Activated CD8-positive, alpha-beta memory T cell treated with anti-CD3 and anti-CD28 coated beads, Interleukin-2, amount 50 U/mL, for 24 hours (primary cell): ENCODE results near the gene GPAT3.
"Not testable (repeated sequence)": the region's sequence is repeated elsewhere in the genome, so short reads cannot be mapped to it uniquely, and the experiment has no call there.

Experiments
- DNase-seq: peaks from one replicate; pipeline ENCODE4 v3.0.0-alpha.2; 2020; ENCODE audit errors: extremely low read depth

GPAT3 gene

DNA sequence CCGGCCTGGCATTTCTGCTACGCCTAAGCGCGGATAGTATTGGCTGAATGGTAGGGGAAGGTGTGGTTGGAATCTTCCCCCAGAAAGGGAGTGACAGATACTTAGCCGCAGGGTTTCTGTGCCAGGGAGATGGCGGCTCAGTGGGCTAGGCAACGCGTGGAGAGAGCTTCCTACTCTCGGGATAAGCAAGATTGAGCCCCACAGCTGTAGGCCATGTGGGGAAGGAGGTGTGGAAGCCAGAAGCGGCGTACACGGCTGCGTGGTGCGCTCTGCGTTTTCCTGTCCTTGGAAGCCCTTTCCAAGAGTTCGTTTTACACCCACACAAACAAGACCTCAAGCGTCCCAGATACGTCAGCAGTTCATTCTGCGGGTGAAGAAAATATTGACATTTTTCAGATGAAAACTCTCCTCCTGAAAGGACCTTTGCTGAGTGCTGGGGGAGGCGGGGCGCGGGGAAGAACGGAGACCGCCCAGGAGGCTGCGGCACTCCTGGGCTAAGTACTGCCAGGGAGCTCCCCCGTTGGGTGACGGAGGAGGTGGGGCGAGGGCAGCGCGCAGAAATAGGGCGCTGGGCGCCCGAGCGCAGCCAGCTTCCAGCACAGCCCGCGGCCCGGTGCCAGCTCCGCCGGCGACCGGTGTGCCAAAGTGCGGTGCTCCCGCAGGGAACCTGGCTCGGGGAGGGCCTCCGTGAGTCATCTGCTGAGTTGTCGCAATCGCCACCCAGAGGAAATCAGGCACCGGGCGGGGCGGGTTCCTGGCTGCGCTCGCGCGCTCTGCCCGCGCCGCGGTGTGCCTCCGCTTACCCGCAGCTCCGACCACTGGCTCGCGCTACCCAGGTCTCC is at the start of gene GPAT3:
Gene GPAT3 (plus strand): TSS at position 589 of the 842 bp plus-strand sequence. CDS start 515 bp downstream, outside the sequence.
- DNase-seq = no peak

DNA sequence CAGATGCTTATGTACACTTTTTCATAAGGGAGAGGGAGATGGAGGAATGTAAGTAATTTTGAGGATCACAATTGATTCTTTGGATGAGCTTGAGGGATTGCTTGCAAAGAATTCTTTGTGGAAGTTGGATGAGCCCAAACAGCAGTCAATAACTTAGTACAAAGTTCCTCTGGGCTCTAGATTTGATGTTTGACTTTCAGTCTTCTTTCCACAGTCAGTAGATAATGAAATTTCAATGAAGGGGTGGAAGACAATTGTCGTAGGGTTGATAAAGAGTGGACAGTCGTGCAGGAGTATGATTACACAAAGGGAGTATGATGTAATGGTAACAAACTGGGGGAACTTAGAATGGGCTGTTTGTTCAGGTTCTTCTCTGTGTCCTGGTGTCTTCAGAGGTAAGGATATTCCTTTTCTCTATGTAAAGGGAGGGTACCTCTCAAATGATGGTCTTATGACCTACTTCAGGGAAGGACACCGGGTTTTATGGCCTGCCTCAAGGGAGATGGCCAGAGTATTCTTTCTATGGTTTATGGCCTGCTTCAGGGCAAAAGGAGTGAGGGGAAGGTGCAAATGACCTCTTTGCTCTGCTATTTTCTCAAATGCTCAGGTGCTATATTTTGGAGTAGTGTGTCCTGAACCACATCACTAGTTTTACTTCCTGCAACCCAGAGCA is 49.3 kb upstream of the GPAT3 start:
- no peak for DNase-seq

DNA sequence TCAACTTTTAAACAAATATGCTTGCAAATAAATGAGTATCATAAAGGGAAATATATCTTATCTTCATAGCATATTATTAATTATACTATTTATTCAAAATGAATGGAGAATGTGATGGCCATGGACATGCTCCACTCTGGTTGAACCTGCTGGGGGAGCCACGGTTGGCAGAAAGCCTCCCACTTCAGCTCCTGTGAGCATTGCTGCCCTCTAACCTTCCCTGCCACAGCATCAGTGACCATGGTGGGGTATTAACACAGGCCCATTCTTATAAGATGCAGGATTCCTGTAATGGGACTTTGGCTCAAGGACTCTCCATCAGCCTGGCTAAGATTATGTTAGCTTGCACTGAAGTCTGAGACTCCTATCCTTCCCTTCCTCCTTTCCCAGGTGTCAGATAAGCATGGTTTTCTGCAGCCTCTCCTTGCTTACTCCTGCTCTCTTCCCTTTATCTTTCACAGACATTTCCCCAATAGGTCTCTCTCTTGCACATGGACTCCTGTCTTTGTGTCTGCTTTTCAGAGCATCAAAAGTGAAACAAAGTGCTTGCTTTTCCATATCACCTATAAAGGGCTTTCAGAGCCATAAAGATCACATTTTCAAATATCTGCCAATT is 46.1 kb upstream of the GPAT3 start:
- no peak for DNase-seq

DNA sequence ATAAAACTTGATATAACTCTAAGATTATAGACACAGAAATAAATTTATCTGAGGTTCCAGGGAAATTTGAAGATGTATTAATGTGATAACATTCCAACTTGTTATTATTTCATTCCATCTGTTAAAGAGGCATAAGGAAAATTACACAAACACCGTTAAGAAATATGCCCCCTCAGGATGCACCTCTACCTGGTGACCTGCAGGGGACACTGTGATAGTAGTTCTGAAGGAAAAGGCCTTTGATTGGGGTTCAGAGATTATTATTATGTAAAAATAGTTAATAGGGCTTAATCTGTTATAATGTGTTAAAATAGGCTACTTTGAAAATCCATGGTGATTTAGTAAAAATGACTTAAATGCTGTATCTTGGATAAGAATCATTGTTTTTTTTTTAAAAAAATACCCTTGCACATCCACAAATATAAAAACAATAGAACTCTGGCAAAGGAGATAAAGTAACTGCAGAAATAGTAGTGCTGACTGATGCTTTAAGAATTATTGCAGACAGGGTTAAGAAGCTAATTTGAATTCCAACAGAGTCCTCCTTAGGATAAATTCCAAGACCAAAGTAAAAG is 44.9 kb upstream of the GPAT3 start:
- DNase-seq = no peak

DNA sequence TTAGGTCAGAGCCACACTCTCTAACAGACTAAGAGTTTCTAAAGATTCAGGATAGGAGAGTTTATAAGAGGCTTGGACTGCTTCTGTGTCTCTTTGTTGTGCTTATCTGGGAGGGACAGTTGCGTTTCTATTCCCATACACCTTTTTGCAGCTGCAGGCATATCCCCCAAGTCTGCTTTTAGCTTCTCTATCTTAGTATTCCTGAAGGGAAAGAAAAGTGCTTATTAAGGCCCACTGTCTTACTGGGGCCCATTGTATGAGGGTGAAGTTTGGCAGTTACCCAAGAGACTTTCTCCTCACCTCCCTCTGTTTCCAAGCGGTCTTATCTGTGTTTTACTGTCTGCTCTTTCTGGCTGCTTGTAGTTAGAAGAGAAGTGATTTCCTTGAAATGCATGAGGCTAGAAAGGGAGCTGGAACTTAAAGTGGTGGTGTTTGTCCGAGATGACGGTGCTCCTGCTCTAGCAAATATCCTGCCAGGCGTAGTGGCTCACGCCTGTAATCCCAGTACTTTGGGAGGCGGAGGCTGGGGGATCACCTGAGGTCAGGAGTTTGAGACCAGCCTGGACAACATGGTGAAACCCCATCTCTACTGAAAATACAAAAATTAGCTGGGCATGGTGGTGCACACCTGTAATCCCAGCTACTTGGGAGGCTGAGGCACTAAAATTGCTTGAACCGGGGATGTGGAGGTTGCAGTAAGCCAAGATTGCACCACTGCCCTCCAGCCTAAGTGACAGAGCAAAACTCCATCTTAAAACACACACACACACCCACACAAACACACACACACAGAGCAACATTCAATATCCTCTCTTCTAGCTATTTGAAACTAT is 39.6 kb upstream of the GPAT3 start:
- not testable (repeated sequence) for DNase-seq

DNA sequence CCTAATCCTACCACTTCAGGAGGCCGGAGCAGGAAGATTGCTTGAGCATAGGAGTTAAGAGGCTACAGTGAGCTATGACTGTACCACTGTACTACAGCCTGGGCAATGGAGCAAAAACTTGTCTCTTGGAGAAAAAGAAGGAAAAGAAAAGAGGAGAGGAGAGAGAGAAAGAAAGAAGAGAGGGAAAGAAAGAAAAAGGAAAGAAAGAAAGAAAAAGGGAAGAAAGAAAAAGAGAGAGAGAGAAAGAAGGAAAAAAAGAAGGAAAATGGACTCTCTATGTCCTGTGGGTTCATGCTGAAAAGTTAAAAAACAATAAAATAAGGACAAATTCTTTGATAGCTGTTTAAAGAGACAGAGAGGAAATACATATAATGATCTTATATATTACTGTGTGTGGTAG is 37.7 kb upstream of the GPAT3 start:
- no peak for DNase-seq

DNA sequence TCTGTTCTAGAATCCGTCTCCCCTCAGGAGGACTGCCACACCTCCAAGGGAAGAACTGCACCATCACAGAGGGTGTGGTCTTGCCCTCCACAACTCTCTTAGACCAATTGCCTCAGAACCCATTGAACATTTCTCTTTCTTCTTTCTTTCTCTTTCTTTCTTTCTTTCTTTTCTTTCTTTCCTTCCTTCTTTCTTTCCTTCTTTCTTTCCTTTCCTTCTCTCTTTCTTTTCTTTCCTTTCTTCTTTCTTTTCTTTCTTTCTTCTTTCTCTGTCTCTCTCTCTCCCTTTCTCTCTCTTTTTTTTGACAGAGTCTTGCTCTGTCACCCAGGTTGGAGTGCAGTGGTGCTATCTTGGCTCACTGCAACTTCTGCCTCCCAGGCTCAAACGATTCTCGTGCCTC is 34.2 kb upstream of the GPAT3 start:
- not testable (repeated sequence) for DNase-seq

DNA sequence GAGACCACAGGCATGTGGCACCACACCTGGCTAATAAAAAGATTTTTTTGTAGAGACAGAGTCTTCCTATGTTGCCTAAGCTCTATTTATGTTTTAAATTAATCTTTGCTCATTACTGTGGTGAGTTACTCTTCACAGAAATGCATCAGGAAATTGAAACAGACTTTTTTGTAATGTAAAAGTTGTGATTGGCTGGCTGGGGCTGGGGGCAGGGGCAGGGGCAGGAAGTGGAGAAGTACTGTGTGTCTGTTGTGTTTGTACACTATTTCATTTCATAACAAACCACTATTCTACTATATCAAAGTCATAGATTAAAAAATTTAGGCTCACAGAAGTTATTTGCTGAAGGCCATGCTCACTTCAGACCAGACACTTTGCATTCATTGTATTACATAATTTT is 31.9 kb upstream of the GPAT3 start:
- DNase-seq = no peak

DNA sequence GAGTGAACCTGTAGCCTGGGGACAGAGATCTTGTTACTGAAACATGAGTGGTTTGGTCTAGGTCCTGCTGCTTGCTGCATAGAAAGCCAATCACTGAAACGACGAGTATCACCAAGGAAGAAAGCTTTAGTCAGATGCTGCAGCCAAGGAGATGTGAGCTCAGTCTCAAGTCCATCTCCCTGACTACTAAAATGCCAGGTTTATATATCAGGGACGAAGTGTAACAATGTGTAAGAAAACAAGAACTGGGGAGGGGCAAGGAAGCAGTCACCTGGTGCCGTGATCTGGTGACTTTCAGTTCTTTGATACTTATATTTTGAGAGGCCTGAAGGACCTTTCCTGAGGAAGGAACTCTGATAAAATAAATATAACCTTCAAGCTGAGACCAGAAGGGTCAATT is 31.4 kb upstream of the GPAT3 start:
- no peak for DNase-seq

DNA sequence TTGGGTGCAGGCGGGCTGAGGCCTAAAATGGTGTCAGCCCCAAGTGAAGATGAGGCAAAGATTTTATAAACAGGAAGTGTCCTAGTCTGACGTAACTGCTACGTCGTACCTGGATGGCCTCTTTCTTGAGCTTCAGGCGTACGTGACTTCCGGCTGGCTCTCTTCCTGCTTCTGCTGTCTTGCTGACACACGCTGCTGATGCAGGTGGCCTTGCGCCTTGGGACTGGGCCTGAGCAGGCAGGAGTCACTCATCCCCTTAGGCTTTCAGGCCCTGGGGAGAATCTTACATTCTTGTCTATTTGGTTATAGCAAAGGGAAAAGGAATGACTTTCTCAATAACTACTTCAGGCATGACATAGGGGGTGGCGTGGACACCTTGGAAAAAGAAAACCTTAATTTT is 30.9 kb upstream of the GPAT3 start:
- DNase-seq = no peak

DNA sequence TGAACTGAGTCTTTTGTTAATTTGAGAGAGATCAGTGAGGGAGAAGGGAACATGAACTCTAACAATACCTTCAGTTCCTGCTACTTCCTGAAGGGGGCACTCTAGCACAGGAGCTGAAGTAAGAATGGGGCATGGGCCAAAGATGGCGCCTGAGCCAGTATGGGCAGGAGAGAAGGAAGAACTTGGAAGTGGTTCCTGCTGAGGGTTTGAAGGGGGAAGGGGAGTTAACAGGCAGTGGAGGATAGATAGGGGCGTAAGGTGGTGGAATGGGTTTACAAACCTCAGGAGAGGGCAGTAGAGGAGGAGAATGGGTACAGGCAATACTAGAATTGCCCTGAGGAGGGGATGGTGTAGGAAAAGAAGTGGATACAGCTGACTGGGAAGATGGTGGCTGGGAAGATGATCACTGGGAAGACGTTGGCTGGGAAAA is 26.7 kb upstream of the GPAT3 start:
- DNase-seq = peak; percentile 13

DNA sequence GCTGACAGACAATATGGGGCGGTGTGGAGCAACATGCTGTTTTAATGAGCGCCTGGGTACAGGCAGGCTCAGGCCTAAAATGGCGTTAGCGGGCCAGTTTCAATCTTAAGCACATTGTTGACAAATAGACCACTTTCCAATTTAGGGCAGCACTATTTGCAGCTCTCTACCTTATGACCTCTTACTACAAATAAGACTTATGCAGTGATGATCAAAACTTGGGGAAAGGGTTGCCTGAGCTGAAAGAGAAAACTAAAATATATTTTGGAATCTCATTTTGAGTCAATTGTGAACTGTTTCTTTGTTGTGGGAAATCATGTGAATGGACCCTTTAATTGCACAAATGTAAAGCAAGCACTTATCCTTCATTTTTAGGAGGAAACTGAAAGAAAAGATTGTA is 25.5 kb upstream of the GPAT3 start:
- DNase-seq = no peak

DNA sequence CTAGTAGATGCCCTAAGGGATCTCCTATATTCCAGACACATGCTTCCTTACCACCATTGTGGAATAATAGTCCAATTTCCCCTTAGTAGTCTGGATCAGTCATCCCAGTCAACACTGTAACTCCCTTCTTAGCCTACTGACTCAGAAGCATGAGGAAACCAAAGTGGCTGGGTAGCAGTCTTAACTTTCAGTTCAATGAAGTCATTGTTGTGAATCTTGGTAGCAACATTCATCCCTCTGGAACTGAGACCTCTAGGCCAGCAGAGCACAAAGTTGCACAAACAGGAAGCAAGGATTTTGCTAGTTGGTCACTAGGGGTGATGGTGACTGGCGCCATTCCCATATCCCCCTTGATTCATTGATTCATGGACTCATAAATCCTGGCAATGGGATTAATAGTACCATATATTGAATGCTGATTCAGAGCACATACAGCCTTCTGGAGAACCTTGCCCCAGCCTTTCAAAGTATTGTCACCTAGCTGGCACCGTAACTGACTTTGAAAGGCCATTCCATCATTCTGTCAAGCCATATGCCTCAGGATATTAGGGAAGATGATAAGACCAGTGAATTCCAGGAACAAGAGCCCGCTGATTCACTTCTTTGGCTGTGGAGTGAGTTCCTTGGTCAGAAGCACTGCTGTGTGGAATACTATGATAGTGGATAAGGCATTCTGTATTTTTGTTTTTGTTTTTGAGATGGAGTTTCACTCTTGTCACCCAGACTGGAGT is 19.7 kb upstream of the GPAT3 start:
- no peak for DNase-seq

DNA sequence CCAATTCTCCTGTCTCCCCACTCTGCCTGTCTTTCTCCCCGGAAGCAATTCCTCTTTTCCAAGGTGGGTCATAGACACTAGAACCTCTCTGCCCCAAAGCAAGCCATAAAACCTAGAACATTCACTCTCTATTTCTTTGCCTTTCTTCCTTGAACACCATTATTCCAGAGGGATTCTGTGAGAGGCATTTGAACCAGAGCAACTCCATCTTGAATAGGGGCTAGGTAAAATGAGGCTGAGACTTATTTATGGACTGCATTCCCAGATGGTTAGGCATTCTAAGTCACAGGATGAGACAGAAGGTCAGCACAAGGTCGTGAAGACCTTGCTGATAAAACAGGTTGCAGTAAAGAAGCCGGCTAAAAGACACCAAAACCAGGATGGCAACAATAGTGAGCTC is 13.7 kb upstream of the GPAT3 start:
- no peak for DNase-seq

DNA sequence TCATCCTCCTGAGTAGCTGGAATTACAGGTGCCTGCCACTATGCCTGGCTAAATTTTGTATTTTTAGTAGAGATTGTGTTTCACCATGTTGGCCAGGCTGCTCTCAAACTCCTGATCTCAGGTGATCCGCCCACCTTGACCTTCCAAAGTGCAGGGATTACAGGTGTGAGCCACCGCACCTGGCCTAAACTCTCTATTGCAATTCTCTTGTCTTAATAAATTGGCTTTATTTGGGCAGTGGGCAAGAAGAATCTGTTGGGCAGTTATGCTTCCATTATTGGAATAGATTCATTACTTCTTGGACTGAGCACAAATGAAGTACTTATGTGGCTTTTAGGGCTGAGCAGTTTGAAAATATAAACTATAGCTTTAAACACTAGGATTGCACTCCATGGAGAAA is 8.2 kb upstream of the GPAT3 start:
- DNase-seq = no peak

DNA sequence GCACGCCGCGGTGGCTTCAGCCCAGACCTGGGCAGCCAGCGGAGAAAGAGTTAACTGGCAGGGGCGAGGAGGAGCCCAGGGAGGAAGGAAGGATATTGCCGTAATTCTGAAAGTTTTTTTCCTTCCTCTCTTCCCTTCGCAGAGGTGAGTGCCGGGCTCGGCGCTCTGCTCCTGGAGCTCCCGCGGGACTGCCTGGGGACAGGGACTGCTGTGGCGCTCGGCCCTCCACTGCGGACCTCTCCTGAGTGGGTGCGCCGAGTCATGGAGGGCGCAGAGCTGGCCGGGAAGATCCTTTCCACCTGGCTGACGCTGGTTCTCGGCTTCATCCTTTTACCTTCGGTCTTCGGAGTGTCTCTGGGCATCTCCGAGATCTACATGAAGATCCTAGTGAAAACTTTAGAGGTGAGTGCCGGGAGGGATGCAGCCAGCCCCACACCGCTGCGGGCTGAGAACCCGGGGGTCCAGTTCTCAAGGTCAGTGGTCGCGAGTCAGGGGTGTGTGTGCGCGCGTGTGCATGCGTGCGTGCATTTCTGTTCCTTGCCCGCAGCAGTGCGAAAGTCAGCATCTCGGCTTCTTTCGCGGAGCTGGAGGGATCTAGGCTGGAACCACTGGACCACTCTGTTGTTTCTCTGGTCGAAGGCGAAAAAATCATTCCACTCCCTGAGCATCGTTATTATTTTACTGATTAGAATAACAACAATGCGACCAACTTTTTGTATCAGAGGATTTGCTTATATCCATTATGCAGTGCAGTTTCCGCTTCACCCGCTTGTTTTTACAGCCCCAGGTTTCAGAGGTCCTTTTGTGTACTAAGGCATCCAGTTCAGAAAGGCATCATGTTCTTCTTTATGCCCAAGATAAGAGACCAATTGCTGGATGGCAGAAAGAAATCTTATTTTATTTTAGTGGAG is 709 bp downstream of the GPAT3 start:
- DNase-seq = no peak

DNA sequence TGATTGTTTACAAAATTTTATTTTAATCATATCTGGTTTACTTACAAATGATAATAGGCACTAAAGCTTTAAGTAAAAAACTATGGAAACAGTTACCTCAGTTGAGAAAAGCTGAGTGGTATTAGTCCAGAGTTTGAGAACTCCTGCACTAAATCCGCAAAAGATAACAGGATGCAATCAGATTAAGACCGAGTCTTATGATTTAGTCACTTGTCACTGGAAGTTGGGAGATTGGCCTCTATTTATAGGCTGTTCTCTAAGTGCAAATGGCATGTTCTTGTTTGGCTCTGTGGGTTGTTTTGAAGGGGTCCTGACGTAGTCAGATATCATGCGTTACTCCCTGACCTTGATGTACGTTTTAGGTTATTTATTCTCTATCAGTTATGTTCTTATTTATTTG is 6.3 kb downstream of the GPAT3 start:
- DNase-seq = no peak

DNA sequence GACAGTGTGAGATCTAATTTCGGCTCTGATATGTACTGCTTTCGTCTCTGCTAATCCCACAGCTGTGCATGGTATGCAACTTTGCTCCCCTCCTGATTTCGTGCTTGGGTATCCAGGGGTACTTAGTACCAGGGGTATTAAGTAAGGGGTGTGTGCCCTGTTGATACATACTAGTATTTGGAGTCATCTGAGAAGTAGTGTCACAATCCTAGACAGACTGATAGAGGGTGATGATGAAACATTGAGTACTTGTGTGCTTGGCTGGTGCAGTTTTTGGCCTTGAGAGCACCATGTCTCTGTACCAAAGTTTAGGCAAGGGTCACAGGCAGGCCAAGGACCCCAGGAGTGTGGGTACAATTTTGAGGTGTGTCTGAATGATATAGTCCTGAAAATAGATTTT is 10.9 kb downstream of the GPAT3 start:
- DNase-seq = no peak

DNA sequence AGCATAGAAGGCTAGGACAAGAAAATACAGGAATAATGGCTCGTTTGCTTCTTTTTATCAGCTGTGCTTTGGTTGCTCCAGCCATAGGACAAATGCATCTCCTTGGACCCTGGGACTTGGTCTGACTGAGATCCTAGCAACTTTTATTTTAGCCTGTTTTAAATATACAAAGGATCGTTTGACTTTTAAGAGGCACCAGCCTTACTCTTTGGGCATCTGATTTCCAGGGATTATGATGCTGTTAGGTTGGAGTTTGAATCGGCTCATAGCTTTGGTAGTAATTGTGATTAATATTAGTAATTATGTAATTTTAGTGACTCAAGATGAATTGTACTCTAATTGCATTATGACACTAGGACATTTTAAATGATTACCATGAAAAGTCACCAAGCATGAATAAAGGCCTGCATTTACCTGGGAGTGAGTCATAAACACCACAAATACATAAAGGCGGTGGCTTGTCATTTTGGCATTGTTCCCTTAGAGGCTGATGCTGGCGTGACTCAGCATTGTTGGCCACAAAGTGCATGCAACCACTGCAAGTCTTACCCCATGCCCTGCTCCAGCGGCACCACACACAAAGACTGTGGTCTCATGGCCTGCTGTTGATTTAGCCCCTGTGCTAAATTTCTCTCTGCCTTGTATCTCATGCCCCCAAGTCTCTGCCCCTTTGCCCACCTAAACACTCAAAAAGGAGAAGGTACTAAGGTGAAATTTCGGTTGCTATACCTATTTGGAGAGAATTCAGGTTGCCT is 12.4 kb downstream of the GPAT3 start:
- peak; percentile 37 for DNase-seq
